A673 (cell line): Measurements from ENCODE around the gene RELN. TPM values are rescaled to one million over a fixed set of nuclear protein-coding genes. Genes with fewer than 3 reads are reported as not detected.

ENCODE experiments used
- BruUV-seq: library from RNA; stranded (reverse); fragments of 400-500 nt; replicated peaks from 2 replicates; lab custom pipeline; 2021; lab: Mats Ljungman, UMichigan
- CTCF ChIA-PET: fragments of 300-600 bp; sonication (Branson Sonifier 250); formaldehyde crosslinking; loops from one replicate; lab custom pipeline; 2022; ENCODE audit warnings: antibody characterized with exemption; lab: Charles Lee
- POLR2A ChIA-PET: fragments of 300-600 bp; sonication (Branson Sonifier 250); formaldehyde crosslinking; loops from one replicate; lab custom pipeline; 2022; ENCODE audit warnings: antibody characterized with exemption; ENCODE audit not compliant: low non-redundant PET; lab: Charles Lee
- DNase-seq: peaks from one replicate; pipeline ENCODE4 v3.0.0-alpha.2; 2015; ENCODE audit warnings: low spot score
- H3K27ac ChIP-seq: fragments of 200-600 bp; sonication (generic); 2 replicates; pipeline ENCODE4 v1.5.1; 2016; ENCODE audit warnings: mixed run types, low read depth, mild to moderate bottlenecking, mixed read lengths, antibody characterized with exemption, low read length; ENCODE audit not compliant: poor library complexity, severe bottlenecking
- H3K27me3 ChIP-seq: fragments of 200-600 bp; sonication (generic); replicated peaks from 2 replicates; pipeline ENCODE4 v1.6.1; 2017; ENCODE audit warnings: mixed run types, low read depth, mild to moderate bottlenecking, mixed read lengths, antibody characterized with exemption, low read length; ENCODE audit not compliant: insufficient read depth, poor library complexity
- H3K36me3 ChIP-seq: fragments of 200-600 bp; sonication (generic); 2 replicates; pipeline ENCODE4 v1.6.1; 2016; ENCODE audit warnings: mixed run types, mild to moderate bottlenecking, mixed read lengths, antibody characterized with exemption, low read length; ENCODE audit not compliant: insufficient read depth, poor library complexity, severe bottlenecking
- H3K4me1 ChIP-seq: fragments of 200-600 bp; sonication (generic); 2 replicates; pipeline ENCODE4 v1.6.1; 2017; ENCODE audit warnings: mixed run types, mild to moderate bottlenecking, mixed read lengths, antibody characterized with exemption, low read length; ENCODE audit not compliant: insufficient read depth, poor library complexity, severe bottlenecking
- H3K4me3 ChIP-seq: fragments of 200-600 bp; sonication (generic); 2 replicates; pipeline ENCODE4 v1.5.1; 2016; ENCODE audit warnings: low read depth, mixed run types, mild to moderate bottlenecking, mixed read lengths, low read length; ENCODE audit not compliant: poor library complexity, severe bottlenecking
- H3K9me3 ChIP-seq: fragments of 200-600 bp; sonication (generic); 2 replicates; pipeline ENCODE4 v1.6.1; 2016; ENCODE audit warnings: mixed run types, low read depth, mild to moderate bottlenecking, mixed read lengths, antibody characterized with exemption, low read length; ENCODE audit not compliant: poor library complexity, severe bottlenecking
- CTCF ChIP-seq: fragments of 300-800, 200-600 bp; sonication (generic); conservative IDR thresholded peaks from 2 replicates; pipeline ENCODE4 v1.5.1; 2017; ENCODE audit warnings: low read depth, mild to moderate bottlenecking, antibody characterized with exemption, low read length, moderate library complexity, mixed read lengths
- EZH2 ChIP-seq: fragments of 200-600 bp; sonication (generic); IDR thresholded peaks from 2 replicates; pipeline ENCODE4 v1.6.1; 2017; ENCODE audit warnings: borderline replicate concordance, low read depth, mild to moderate bottlenecking, mixed read lengths, antibody characterized with exemption, low read length; ENCODE audit not compliant: poor library complexity, severe bottlenecking
- intact Hi-C: fragments of 100-400 bp; cut with micrococcal nuclease; formaldehyde crosslinking; loops from one replicate; pipeline ENCODE4 v1.10.0; 2022; ENCODE audit not compliant: unreplicated experiment
- total RNA-seq: library from RNA; stranded (reverse); gene quantifications from 2 replicates; pipeline ENCODE4 v1.2.3, GENCODE V29; 2021

The RELN gene
- total RNA-seq, 1 experiment from 2014 or later: not detected

- no TSS peak for BruUV-seq
- intact Hi-C loops: no loop called here
- no peak overlapping the region for H3K4me3 ChIP-seq
- ChIA-PET CTCF (no interaction called here), POLR2A (no interaction called here)
- TF ChIP-seq CTCF (no peak), EZH2 (no peak)
- DNase-seq: no peak
- H3K9me3 ChIP-seq: no peaks in the 10 kb centered on the region
- no peak overlapping the region for H3K27ac ChIP-seq
- no peaks in the 10 kb centered on the region for H3K36me3 ChIP-seq
- peaks cover 3% of the 10 kb centered on the region for H3K4me1 ChIP-seq
- H3K27me3 ChIP-seq: peaks cover 88% of the 10 kb centered on the region
These were observed 3.8 kb downstream of the RELN start for GRCh38 chr7:103985565-103986126.

GRCh38 chr7:103984050-103984449 lies 5.4 kb downstream of the RELN start:
- no TSS peak for BruUV-seq
- Histone ChIP-seq H3K9me3 (no peaks in the 10 kb centered on the region), H3K4me3 (no peak overlapping the region), H3K27ac (no peak overlapping the region), H3K36me3 (no peaks in the 10 kb centered on the region), H3K4me1 (no peaks in the 10 kb centered on the region), H3K27me3 (peaks cover 83% of the 10 kb centered on the region)
- intact Hi-C loops: no loop called here
- DNase-seq: no peak
- TF ChIP-seq EZH2 (no peak), CTCF (no peak)
- POLR2A ChIA-PET: no interaction called here
- CTCF ChIA-PET: no interaction called here

GRCh38 chr7:103983201-103983977 lies 6.1 kb downstream of the RELN start:
- no TSS peak for BruUV-seq
- Histone ChIP-seq H3K27ac (no peak overlapping the region), H3K9me3 (no peaks in the 10 kb centered on the region), H3K4me3 (no peak overlapping the region), H3K36me3 (no peaks in the 10 kb centered on the region), H3K4me1 (no peaks in the 10 kb centered on the region), H3K27me3 (peaks cover 83% of the 10 kb centered on the region)
- TF ChIP-seq EZH2 (no peak), CTCF (no peak)
- intact Hi-C loops: no loop called here
- ChIA-PET POLR2A (no interaction called here), CTCF (no interaction called here)
- no peak for DNase-seq
